ENCODE results near the gene PRXL2B.
"Not testable (repeated sequence)": the region's sequence is repeated elsewhere in the genome, so short reads cannot be mapped to it uniquely, and the experiment has no call there.

The PRXL2B gene

GRCh38 chr1:2586154-2587070 lies at the start of gene PRXL2B:
TSS of gene PRXL2B (plus strand) at chr1:2586777. CDS start at chr1:2586886, 109 bp downstream.
- peak; percentile 96 to 98 (median 98) for DNase-seq (ENCODE audit: low read depth in 2 of 3, low spot score in 2 of 3)

- DNase-seq (ENCODE audit: low read depth in 2 of 3, low spot score in 2 of 3), result no peak
Measured at GRCh38 chr1:2537784-2538115, 48.8 kb upstream of the PRXL2B start.

GRCh38 chr1:2538376-2538775 lies 48.2 kb upstream of the PRXL2B start:
- DNase-seq (ENCODE audit: low read depth in 2 of 3, low spot score in 2 of 3), result no peak

GRCh38 chr1:2538872-2539271 lies 47.7 kb upstream of the PRXL2B start:
- no peak for DNase-seq (ENCODE audit: low read depth in 2 of 3, low spot score in 2 of 3)

- no peak for DNase-seq (ENCODE audit: low read depth in 2 of 3, low spot score in 2 of 3)
Measured at GRCh38 chr1:2539312-2539907, 47.2 kb upstream of the PRXL2B start.

GRCh38 chr1:2540816-2541492 lies 45.6 kb upstream of the PRXL2B start:
- no peak for DNase-seq (ENCODE audit: low read depth in 2 of 3, low spot score in 2 of 3)

- DNase-seq (ENCODE audit: low read depth in 2 of 3, low spot score in 2 of 3), result no peak
Measured at GRCh38 chr1:2541619-2542245, 44.8 kb upstream of the PRXL2B start.

GRCh38 chr1:2542246-2542915 lies 44.2 kb upstream of the PRXL2B start:
- no peak for DNase-seq (ENCODE audit: low read depth in 2 of 3, low spot score in 2 of 3)

- no peak for DNase-seq (ENCODE audit: low read depth in 2 of 3, low spot score in 2 of 3)
Measured at GRCh38 chr1:2543543-2544092, 43.0 kb upstream of the PRXL2B start.

- no peak for DNase-seq (ENCODE audit: low read depth in 2 of 3, low spot score in 2 of 3)
Measured at GRCh38 chr1:2544093-2544874, 42.3 kb upstream of the PRXL2B start.

- no peak for DNase-seq (ENCODE audit: low read depth in 2 of 3, low spot score in 2 of 3)
Measured at GRCh38 chr1:2544875-2545640, 41.5 kb upstream of the PRXL2B start.

- peak; percentile 68 to 71 (median 68) for DNase-seq (ENCODE audit: low read depth in 2 of 3, low spot score in 2 of 3)
Measured at GRCh38 chr1:2545754-2546514, 40.6 kb upstream of the PRXL2B start.

- DNase-seq (ENCODE audit: low read depth in 2 of 3, low spot score in 2 of 3), result peak in 2 of 3 experiments; percentile 70 to 71
Measured at GRCh38 chr1:2546515-2547209, 39.9 kb upstream of the PRXL2B start.

GRCh38 chr1:2547210-2548067 lies 39.1 kb upstream of the PRXL2B start:
- no peak for DNase-seq (ENCODE audit: low read depth in 2 of 3, low spot score in 2 of 3)

- DNase-seq (ENCODE audit: low read depth in 2 of 3, low spot score in 2 of 3), result peak in 2 of 3 experiments; percentile 77 to 78
Measured at GRCh38 chr1:2548068-2548589, 38.4 kb upstream of the PRXL2B start.

- not testable (repeated sequence) for DNase-seq (ENCODE audit: low read depth in 2 of 3, low spot score in 2 of 3)
Measured at GRCh38 chr1:2549367-2550029, 37.1 kb upstream of the PRXL2B start.
